Calu3 (cell line): Measurements from ENCODE around the gene TNPO2. TPM values are rescaled to one million over a fixed set of nuclear protein-coding genes. Genes with fewer than 3 reads are reported as not detected.

ENCODE experiments used
- BruUV-seq: library from RNA; stranded (reverse); fragments of 400-500 nt; replicated peaks from 2 replicates; lab custom pipeline; 2021; lab: Mats Ljungman, UMichigan
- CTCF ChIA-PET: fragments of 300-600 bp; sonication (Branson Sonifier 250); formaldehyde crosslinking; loops from one replicate; lab custom pipeline; 2022; ENCODE audit warnings: antibody characterized with exemption; lab: Charles Lee
- DNase-seq: peaks from one replicate; pipeline ENCODE4 v3.0.0; 2022
- H3K27ac Mint-ChIP-seq: one replicate; pipeline ENCODE4 v1.8.0; 2022; ENCODE audit warnings: mixed read lengths; ENCODE audit not compliant: unreplicated experiment
- H3K27me3 Mint-ChIP-seq: one replicate; pipeline ENCODE4 v1.8.0; 2022; ENCODE audit warnings: mixed read lengths; ENCODE audit not compliant: unreplicated experiment
- H3K36me3 Mint-ChIP-seq: one replicate; pipeline ENCODE4 v1.8.0; 2022; ENCODE audit warnings: mild to moderate bottlenecking, moderate library complexity, mixed read lengths; ENCODE audit not compliant: insufficient read depth, unreplicated experiment
- H3K4me1 Mint-ChIP-seq: one replicate; pipeline ENCODE4 v1.8.0; 2022; ENCODE audit warnings: mild to moderate bottlenecking, low read depth, mixed read lengths; ENCODE audit not compliant: unreplicated experiment
- H3K4me3 Mint-ChIP-seq: one replicate; pipeline ENCODE4 v1.8.0; 2022; ENCODE audit warnings: mild to moderate bottlenecking, low read depth, moderate library complexity, mixed read lengths; ENCODE audit not compliant: unreplicated experiment
- H3K9me3 Mint-ChIP-seq: one replicate; pipeline ENCODE4 v1.8.0; 2022; ENCODE audit warnings: low read depth, mixed read lengths; ENCODE audit not compliant: unreplicated experiment
- CTCF ChIP-seq: fragments of 200-600 bp; IDR thresholded peaks from one replicate; pipeline ENCODE4 v1.8.0; 2022; ENCODE audit warnings: antibody characterized with exemption; ENCODE audit not compliant: unreplicated experiment
- intact Hi-C: fragments of 100-400 bp; cut with micrococcal nuclease; formaldehyde crosslinking; loops from one replicate; pipeline ENCODE4 v1.10.0; 2022; ENCODE audit not compliant: unreplicated experiment
- total RNA-seq: library from RNA; stranded (reverse); gene quantifications from 2 replicates; pipeline ENCODE4 v1.2.3, GENCODE V29; 2022

The TNPO2 gene
- total RNA-seq, 1 experiment from 2014 or later = 67.0 TPM

GRCh38 chr19:12696366-12697335 lies 27.1 kb downstream of the TNPO2 start, which contains the start of gene FBXW9:
Gene FBXW9 (minus strand): TSS chr19:12696631. CDS start chr19:12696581, 50 bp downstream.
- H3K27me3 Mint-ChIP-seq = no peaks in the 10 kb centered on the region
- intact Hi-C loops = no loop called here
- H3K27ac Mint-ChIP-seq = peak within 1 kb of the TSS; percentile 68
- peaks cover 30% of the 10 kb centered on the region for H3K36me3 Mint-ChIP-seq
- TSS peak; percentile 96 for BruUV-seq
- no peak for TF ChIP-seq CTCF
- no peaks in the 10 kb centered on the region for H3K9me3 Mint-ChIP-seq
- CTCF ChIA-PET = no interaction called here
- no peaks in the 10 kb centered on the region for H3K4me1 Mint-ChIP-seq
- DNase-seq = peak; percentile 90
- peak within 1 kb of the TSS; percentile 70 for H3K4me3 Mint-ChIP-seq

GRCh38 chr19:12695997-12696365 lies 27.8 kb downstream of the TNPO2 start:
- TF ChIP-seq CTCF = no peak
- Mint-ChIP-seq H3K27ac (peak overlapping the region; percentile 68), H3K4me3 (peak overlapping the region; percentile 70), H3K9me3 (no peaks in the 10 kb centered on the region), H3K27me3 (no peaks in the 10 kb centered on the region), H3K36me3 (peaks cover 32% of the 10 kb centered on the region), H3K4me1 (no peaks in the 10 kb centered on the region)
- no TSS peak for BruUV-seq
- intact Hi-C loops = no loop called here
- no peak for DNase-seq
- CTCF ChIA-PET = no interaction called here

GRCh38 chr19:12695514-12695913 lies 28.2 kb downstream of the TNPO2 start:
- no peak for DNase-seq
- H3K4me3 Mint-ChIP-seq = peak overlapping the region; percentile 70
- intact Hi-C loops = no loop called here
- H3K36me3 Mint-ChIP-seq = peaks cover 28% of the 10 kb centered on the region
- BruUV-seq = TSS peak; percentile 29
- no peaks in the 10 kb centered on the region for H3K9me3 Mint-ChIP-seq
- no peak overlapping the region for H3K27ac Mint-ChIP-seq
- H3K4me1 Mint-ChIP-seq = no peaks in the 10 kb centered on the region
- CTCF ChIA-PET = no interaction called here
- no peak for TF ChIP-seq CTCF
- H3K27me3 Mint-ChIP-seq = no peaks in the 10 kb centered on the region

- BruUV-seq = no TSS peak
- no peaks in the 10 kb centered on the region for H3K27me3 Mint-ChIP-seq
- no peak for TF ChIP-seq CTCF
- intact Hi-C loops = no loop called here
- DNase-seq = no peak
- CTCF ChIA-PET = no interaction called here
- peaks cover 28% of the 10 kb centered on the region for H3K36me3 Mint-ChIP-seq
- no peak overlapping the region for H3K4me3 Mint-ChIP-seq
- H3K27ac Mint-ChIP-seq = no peak overlapping the region
- no peaks in the 10 kb centered on the region for H3K4me1 Mint-ChIP-seq
- H3K9me3 Mint-ChIP-seq = no peaks in the 10 kb centered on the region
These were observed 28.6 kb downstream of the TNPO2 start for GRCh38 chr19:12695096-12695495.
